H1 (cell line): ENCODE measurements around the gene RRAGC. TPM values are rescaled to one million over a fixed set of nuclear protein-coding genes. Genes with fewer than 3 reads are reported as not detected.

Experiments used
- CTCF ChIA-PET: fragments of 300-600 bp; sonication (Branson Sonifier 250); formaldehyde crosslinking; loops from one replicate; lab custom pipeline; 2021; ENCODE audit not compliant: partially characterized antibody; lab: Charles Lee
- POLR2A ChIA-PET: fragments of 300-600 bp; sonication (Branson Sonifier 250); formaldehyde crosslinking; loops from one replicate; lab custom pipeline; 2021; ENCODE audit warnings: inconsistent platforms; ENCODE audit not compliant: partially characterized antibody; lab: Charles Lee
- DNase-seq, 2 experiments: peaks; one replicate each; pipeline versions ENCODE4 v3.0.0 to v3.0.0-alpha.2; 2010 to 2022; ENCODE audit warnings: low spot score in 2 of 2, low read depth in 1 of 2, mixed read lengths in 1 of 2
- FAIRE-seq: peaks from 2 replicates; lab custom pipeline; 2011; peaks lifted over from hg19 to GRCh38; lab: Jason Lieb, UNC
- H2AFZ ChIP-seq: 2 replicates; pipeline ENCODE4 v1.8.1; 2012; ENCODE audit warnings: low read length, inconsistent platforms
- H2AK5ac ChIP-seq: 2 replicates; pipeline ENCODE4 v1.6.1; 2013; ENCODE audit warnings: low read depth, low read length
- H2BK120ac ChIP-seq: replicated peaks from 2 replicates; pipeline ENCODE3; 2013; ENCODE audit warnings: low read depth, low read length, inconsistent platforms
- H2BK12ac ChIP-seq: 2 replicates; pipeline ENCODE4 v1.6.1; 2013; ENCODE audit warnings: low read depth, low read length
- H2BK15ac ChIP-seq: 2 replicates; pipeline ENCODE4 v1.6.1; 2013; ENCODE audit warnings: low read length
- H2BK20ac ChIP-seq: 2 replicates; pipeline ENCODE4 v1.6.1; 2013; ENCODE audit warnings: low read length
- H2BK5ac ChIP-seq: 2 replicates; pipeline ENCODE4 v1.6.1; 2013; ENCODE audit warnings: low read depth, low read length
- H3K14ac ChIP-seq: 2 replicates; pipeline ENCODE4 v1.6.1; 2013; ENCODE audit warnings: inconsistent platforms; ENCODE audit not compliant: insufficient read length
- H3K18ac ChIP-seq: 2 replicates; pipeline ENCODE4 v1.6.1; 2013; ENCODE audit warnings: low read length; ENCODE audit errors: extremely low read depth
- H3K23ac ChIP-seq: 2 replicates; pipeline ENCODE4 v1.6.1; 2013; ENCODE audit warnings: inconsistent platforms; ENCODE audit not compliant: insufficient read length
- H3K23me2 ChIP-seq: 2 replicates; pipeline ENCODE4 v1.6.1; 2013; ENCODE audit warnings: low read depth, low read length
- H3K27ac ChIP-seq: 2 replicates; pipeline ENCODE4 v1.6.1; 2011; ENCODE audit warnings: low read depth, low read length, inconsistent platforms
- H3K27me3 ChIP-seq, 4 experiments: replicated peaks in 1 of 4; 1 replicate in 1 of 4; 2 replicates in 3 of 4; pipeline versions ENCODE4 v1.6.1 to v1.8.1; 2011 to 2013; ENCODE audit warnings: low read length in 3 of 4, mild to moderate bottlenecking in 3 of 4, inconsistent platforms in 2 of 4, mixed read lengths in 2 of 4, moderate library complexity in 1 of 4; ENCODE audit not compliant: control insufficient read depth in 3 of 4, insufficient read depth in 3 of 4; ENCODE audit errors: extremely low read depth in 1 of 4
- H3K36me3 ChIP-seq, 4 experiments: 2 replicates each; pipeline versions ENCODE4 v1.6.1 to v1.8.1; 2011 to 2013; ENCODE audit warnings: mild to moderate bottlenecking in 4 of 4, low read length in 3 of 4, moderate library complexity in 2 of 4, control low read depth in 1 of 4, inconsistent platforms in 1 of 4; ENCODE audit not compliant: insufficient read depth in 4 of 4, control insufficient read depth in 2 of 4
- H3K4ac ChIP-seq: replicated peaks from 2 replicates; pipeline ENCODE3; 2013; ENCODE audit warnings: low read length, low read depth, mixed read lengths, inconsistent platforms; ENCODE audit not compliant: insufficient read length
- H3K4me1 ChIP-seq, 4 experiments: replicated peaks in 1 of 4; 1 replicate in 1 of 4; 2 replicates in 3 of 4; pipeline versions ENCODE4 v1.6.1 to v1.8.1; 2011 to 2013; ENCODE audit warnings: low read length in 3 of 4, inconsistent platforms in 2 of 4, mixed read lengths in 1 of 4; ENCODE audit not compliant: insufficient read depth in 4 of 4, control insufficient read depth in 3 of 4
- H3K4me2 ChIP-seq, 2 experiments: 2 replicates each; pipeline versions ENCODE4 v1.6.1 to v1.8.1; 2011 to 2013; ENCODE audit warnings: low read depth in 2 of 2, low read length in 2 of 2, control low read depth in 1 of 2, inconsistent platforms in 1 of 2, mild to moderate bottlenecking in 1 of 2; ENCODE audit not compliant: insufficient read depth in 1 of 2
- H3K4me3 ChIP-seq, 4 experiments: fragments of 200-600, 300-600 bp in 1 of 4; sonication (generic), shearing (Covaris generic), sonication (Bioruptor Twin) in 1 of 4; 2 replicates each; pipeline versions ENCODE4 v1.5.1 to v1.8.1; 2011 to 2016; ENCODE audit warnings: low read length in 4 of 4, low read depth in 3 of 4, control low read depth in 2 of 4, inconsistent platforms in 2 of 4, mild to moderate bottlenecking in 2 of 4, mixed read lengths in 1 of 4, moderate library complexity in 1 of 4; ENCODE audit not compliant: insufficient read depth in 2 of 4; ENCODE audit errors: extremely low read depth in 1 of 4
- H3K56ac ChIP-seq: replicated peaks from 2 replicates; pipeline ENCODE3; 2013; ENCODE audit warnings: low read depth, mild to moderate bottlenecking, mixed read lengths, low read length, inconsistent platforms; ENCODE audit not compliant: insufficient read length
- H3K79me1 ChIP-seq: 2 replicates; pipeline ENCODE4 v1.6.1; 2013; ENCODE audit warnings: low read depth, low read length, control low read depth
- H3K79me2 ChIP-seq, 2 experiments: 2 replicates each; pipeline versions ENCODE4 v1.6.1 to v1.8.1; 2012 to 2013; ENCODE audit warnings: low read length in 2 of 2, mild to moderate bottlenecking in 2 of 2, inconsistent platforms in 1 of 2; ENCODE audit not compliant: insufficient read depth in 2 of 2, control insufficient read depth in 1 of 2
- H3K9ac ChIP-seq, 4 experiments: replicated peaks in 1 of 4; 1 replicate in 1 of 4; 2 replicates in 3 of 4; pipeline versions ENCODE4 v1.6.1 to v1.8.1; 2011 to 2013; ENCODE audit warnings: low read depth in 3 of 4, low read length in 3 of 4, control low read depth in 2 of 4, mild to moderate bottlenecking in 2 of 4, moderate library complexity in 2 of 4, inconsistent platforms in 1 of 4; ENCODE audit errors: extremely low read depth in 1 of 4
- H3K9me3 ChIP-seq, 2 experiments: 2 replicates each; pipeline versions ENCODE4 v1.6.1 to v1.8.1; 2012 to 2013; ENCODE audit warnings: mild to moderate bottlenecking in 2 of 2, moderate library complexity in 2 of 2, control low read depth in 1 of 2, inconsistent platforms in 1 of 2, low read depth in 1 of 2, low read length in 1 of 2, mixed read lengths in 1 of 2; ENCODE audit not compliant: insufficient read depth in 2 of 2
- H4K20me1 ChIP-seq, 2 experiments: replicated peaks in 1 of 2; 2 replicates each; pipeline versions ENCODE3 to v1.8.1; 2011 to 2013; ENCODE audit warnings: inconsistent platforms in 2 of 2, low read length in 2 of 2, mild to moderate bottlenecking in 1 of 2; ENCODE audit not compliant: insufficient read depth in 2 of 2, control insufficient read depth in 1 of 2
- H4K5ac ChIP-seq: 2 replicates; pipeline ENCODE4 v1.6.1; 2013; ENCODE audit warnings: low read length, low read depth, mixed read lengths, inconsistent platforms; ENCODE audit not compliant: insufficient read length
- H4K8ac ChIP-seq: 2 replicates; pipeline ENCODE4 v1.8.0; 2013; ENCODE audit warnings: mild to moderate bottlenecking, moderate library complexity, low read length, inconsistent platforms; ENCODE audit not compliant: insufficient read depth; ENCODE audit errors: extremely low read depth
- H4K91ac ChIP-seq: replicated peaks from 2 replicates; pipeline ENCODE3; 2013; ENCODE audit warnings: low read length, mixed read lengths, inconsistent platforms; ENCODE audit not compliant: insufficient read length
- SIN3A ChIP-seq, 2 experiments: IDR thresholded peaks in 1 of 2; conservative IDR thresholded peaks in 1 of 2; 2 replicates each; pipeline ENCODE4 v1.6.1; 2011 to 2012; ENCODE audit warnings: low read length in 2 of 2, improper control_type of control experiment in 1 of 2, low read depth in 1 of 2, mild to moderate bottlenecking in 1 of 2
- ZNF274 ChIP-seq: IDR thresholded peaks from 2 replicates; pipeline ENCODE4 v1.7.0; 2012; ENCODE audit warnings: low read length, borderline replicate concordance; ENCODE audit errors: extremely low read depth
- WGBS, 2 experiments: shearing (Covaris generic) in 1 of 2; methylation state at CpG; one replicate each; pipeline versions ENCODE4 v1.1.6 to v1.1.7; 2013 to 2015; ENCODE audit warnings: low lambda C conversion rate in 2 of 2, mixed read lengths in 2 of 2, inconsistent platforms in 1 of 2, low coverage in 1 of 2, missing lambda C conversion rate in 1 of 2; ENCODE audit not compliant: insufficient replicate concordance in 2 of 2, insufficient coverage in 1 of 2, insufficient read length in 1 of 2; ENCODE audit errors: extremely low coverage in 1 of 2, missing lambda C conversion rate in 1 of 2; 5-methylcytosine and 5-hydroxymethylcytosine counted together
- polyA plus RNA-seq, 7 experiments: library from polyadenylated mRNA; depleted of rRNA in 3 of 7; stranded (reverse) in 5 of 7; unstranded in 2 of 7; fragments of >200 nt in 5 of 7; fragments of 200-250 nt in 2 of 7; gene quantifications; 1 replicate in 5 of 7; 2 replicates in 1 of 7; 4 replicates in 1 of 7; pipeline versions ENCODE4 v1.2.1 to v1.2.3, GENCODE V29; 2011 to 2013; ENCODE audit warnings: missing spikeins in 2 of 7, mixed read lengths in 2 of 7
- total RNA-seq: library from RNA; stranded (reverse); fragmentation: NEBNext Ultra II Directional; extraction: Animal tissue kit (Norgen Biotek cat#: 25700); gene quantifications from 2 replicates; pipeline ENCODE4 v1.2.1, GENCODE V29; 2021

The RRAGC gene
- total and polyA plus RNA-seq, 2 of the 8 experiments (the other 6 are each of a cell fraction or from before 2014, with no cell fraction given), result 12.0 to 16.5 TPM

GRCh38 chr1:38860454-38860795 lies 853 bp upstream of the RRAGC start:
- H4K91ac ChIP-seq, result no peak overlapping the region
- no peak overlapping the region for H2AK5ac ChIP-seq
- peak overlapping the region in 2 of 4 experiments; percentile 75 to 85; a peak in 4 of 7 replicates for H3K9ac ChIP-seq
- no peaks in the 10 kb centered on the region for H3K9me3 ChIP-seq
- peaks cover 12% of the 10 kb centered on the region for H3K23me2 ChIP-seq
- H3K36me3 ChIP-seq, result peaks cover 4 to 30% (median 9%) of the 10 kb centered on the region in 4 experiments; a peak in 6 of 8 replicates
- H3K14ac ChIP-seq, result no peak overlapping the region
- H3K23ac ChIP-seq, result no peak overlapping the region
- H3K4ac ChIP-seq, result no peak overlapping the region
- 48% methylated on average over 6 of the region's 6 CpGs; no CpG with 5 or more reads in 1 of the 2 experiments for WGBS, 2 experiments
- H2BK5ac ChIP-seq, result 0 out of 2 replicates have a peak overlapping the region, but pooled peaks have one; percentile 29
- DNase-seq, result no peak
- no peak overlapping the region for H2BK20ac ChIP-seq
- H3K4me2 ChIP-seq, result peak overlapping the region; percentile 86 to 90
- TF ChIP-seq SIN3A (conservative IDR thresholded peaks at IDR 0.05 in 1 of 2, IDR thresholded peaks at IDR 0.05 in 1 of 2; ENCODE audit: low read depth in 1 of 2, low read length in 2 of 2) (0 out of 4 replicates have a peak, but pooled peaks of 1 of the 2 experiments have one; percentile 31), ZNF274 (no peak)
- no peak overlapping the region for H2BK12ac ChIP-seq
- H4K20me1 ChIP-seq, result peaks cover 3% of the 10 kb centered on the region in 2 experiments
- peak overlapping the region; percentile 92 for H2AFZ ChIP-seq
- no peak overlapping the region for H3K18ac ChIP-seq
- H3K79me2 ChIP-seq, result peaks cover 3 to 42% of the 10 kb centered on the region in 2 experiments
- no peaks in the 10 kb centered on the region for H3K27me3 ChIP-seq
- H4K5ac ChIP-seq, result no peak overlapping the region
- FAIRE-seq, result no peak
- no peak overlapping the region for H4K8ac ChIP-seq
- H3K27ac ChIP-seq, result no peak overlapping the region
- H3K56ac ChIP-seq, result no peak overlapping the region
- POLR2A ChIA-PET, result interaction anchor here (0.7 to 1.6 kb wide), 3 partner anchors 13 to 166 kb away, joined by 3 to 6 read pairs (median 4); partner anchors contain the start of genes MYCBP and NDUFS5
- peaks cover 2% of the 10 kb centered on the region for H3K79me1 ChIP-seq
- CTCF ChIA-PET, result interaction anchor here (0.6 kb wide), 1 partner anchor 858 kb away, joined by 4 read pairs; no protein-coding TSS in a partner anchor
- no peak overlapping the region for H2BK15ac ChIP-seq
- no peak overlapping the region for H2BK120ac ChIP-seq
- H3K4me1 ChIP-seq, result peaks cover 0 to 8% (median 2%) of the 10 kb centered on the region in 4 experiments; a peak in 3 of 7 replicates
- H3K4me3 ChIP-seq, result peak overlapping the region; percentile 85 to 96 (median 92)
